PFSK-1 (cell line): ENCODE measurements around the gene U2SURP.

ENCODE experiments used
- FOXP2 ChIP-seq: optimal IDR thresholded peaks from 2 replicates; pipeline ENCODE3; 2011; ENCODE audit warnings: borderline replicate concordance, control low read depth, inconsistent platforms; ENCODE audit not compliant: insufficient read depth; ENCODE audit errors: extremely low read length, extremely low read depth
- POLR2AphosphoS5 ChIP-seq: IDR thresholded peaks from 2 replicates; pipeline ENCODE4 v1.6.1; 2012; ENCODE audit warnings: low read depth, mild to moderate bottlenecking, control low read depth, low read length, moderate library complexity
- REST ChIP-seq, 2 experiments: IDR thresholded peaks; 2 replicates each; pipeline versions ENCODE4 v1.6.1 to v1.8.0; 2011 to 2012; ENCODE audit warnings: low read depth in 2 of 2, low read length in 2 of 2, control low read depth in 1 of 2, inconsistent platforms in 1 of 2, mild to moderate bottlenecking in 1 of 2, moderate library complexity in 1 of 2; ENCODE audit not compliant: insufficient read depth in 1 of 2
- SIN3A ChIP-seq: IDR thresholded peaks from 2 replicates; pipeline ENCODE4 v1.6.1; 2012; ENCODE audit warnings: mild to moderate bottlenecking, low read length, moderate library complexity, borderline replicate concordance; ENCODE audit not compliant: insufficient read depth
- TAF1 ChIP-seq: IDR thresholded peaks from 2 replicates; pipeline ENCODE4 v1.6.1; 2012; ENCODE audit warnings: low read length, control low read depth, borderline replicate concordance; ENCODE audit not compliant: insufficient read depth

U2SURP gene

GRCh38 chr3:142977399-142977728 is 24.0 kb upstream of the U2SURP start:
- TF ChIP-seq SIN3A (no peak), TAF1 (no peak), POLR2AphosphoS5 (no peak), REST (IDR thresholded peaks at IDR 0.05; ENCODE audit: insufficient read depth in 1 of 2, low read depth in 2 of 2, low read length in 2 of 2) (no peak), FOXP2 (no peak)

- TF ChIP-seq FOXP2: no peak
- no peak for TF ChIP-seq TAF1
- no peak for TF ChIP-seq SIN3A
- no peak for TF ChIP-seq REST (IDR thresholded peaks at IDR 0.05; ENCODE audit: insufficient read depth in 1 of 2, low read depth in 2 of 2, low read length in 2 of 2)
- no peak for TF ChIP-seq POLR2AphosphoS5
These were observed 20.3 kb upstream of the U2SURP start for GRCh38 chr3:142981108-142981507.

GRCh38 chr3:142982038-142982773 is 19.2 kb upstream of the U2SURP start:
- no peak for TF ChIP-seq FOXP2
- TF ChIP-seq POLR2AphosphoS5: no peak
- TF ChIP-seq REST (IDR thresholded peaks at IDR 0.05; ENCODE audit: insufficient read depth in 1 of 2, low read depth in 2 of 2, low read length in 2 of 2): no peak

GRCh38 chr3:142983318-142983717 is 18.1 kb upstream of the U2SURP start:
- TF ChIP-seq FOXP2: no peak
- TF ChIP-seq SIN3A: no peak
- TF ChIP-seq POLR2AphosphoS5: no peak
- no peak for TF ChIP-seq TAF1
- no peak for TF ChIP-seq REST (IDR thresholded peaks at IDR 0.05; ENCODE audit: insufficient read depth in 1 of 2, low read depth in 2 of 2, low read length in 2 of 2)

- TF ChIP-seq SIN3A: no peak
- no peak for TF ChIP-seq REST (IDR thresholded peaks at IDR 0.05; ENCODE audit: insufficient read depth in 1 of 2, low read depth in 2 of 2, low read length in 2 of 2)
- no peak for TF ChIP-seq POLR2AphosphoS5
- TF ChIP-seq FOXP2: no peak
- TF ChIP-seq TAF1: no peak
These were observed 17.1 kb upstream of the U2SURP start for GRCh38 chr3:142984255-142984654.
